K562 (cell line): ENCODE results near the gene TRPC3.

Experiments used
- BRCA1 ChIP-seq, 2 experiments: fragments of 450-650 bp in 1 of 2; sonication (generic) in 1 of 2; formaldehyde crosslinking in 1 of 2; IDR thresholded peaks; 2 replicates each; pipeline versions ENCODE4 v1.5.0 to v1.6.1; 2017 to 2020; ENCODE audit warnings: mild to moderate bottlenecking in 1 of 2, missing genetic modification reagents in 1 of 2
- ELF1 ChIP-seq: fragments of 200-800 bp; sonication (Bioruptor generic); IDR thresholded peaks from 2 replicates; pipeline ENCODE4 v1.6.1; 2016; ENCODE audit warnings: missing genetic modification characterization, missing compliant biosample characterization
- GABPA ChIP-seq: fragments of 200-800 bp; sonication (Bioruptor generic); conservative IDR thresholded peaks from 2 replicates; pipeline ENCODE4 v1.6.1; 2016; ENCODE audit warnings: low read depth, missing genetic modification characterization, missing compliant biosample characterization
- KAT7 ChIP-seq: sonication (generic); formaldehyde crosslinking; IDR thresholded peaks from 2 replicates; pipeline ENCODE4 v1.8.0; 2022; ENCODE audit warnings: missing genetic modification reagents, mild to moderate bottlenecking, borderline replicate concordance
- KLF6 ChIP-seq: fragments of 250-450 bp; sonication (Bioruptor Pico); IDR thresholded peaks from 2 replicates; pipeline ENCODE4 v1.4.0; 2020; ENCODE audit warnings: mild to moderate bottlenecking, moderate library complexity, borderline replicate concordance
- SP1 ChIP-seq: sonication (generic); formaldehyde crosslinking; IDR thresholded peaks from 2 replicates; pipeline ENCODE4 v1.8.1; 2022; ENCODE audit warnings: mild to moderate bottlenecking, missing genetic modification reagents
- TCF7 ChIP-seq: sonication (generic); IDR thresholded peaks from 2 replicates; pipeline ENCODE4 v1.6.1; 2016; ENCODE audit warnings: antibody characterized with exemption, borderline replicate concordance
- ZBTB17 ChIP-seq: fragments of 450-650 bp; formaldehyde crosslinking; IDR thresholded peaks from 2 replicates; pipeline ENCODE4 v1.4.0; 2020; ENCODE audit warnings: mild to moderate bottlenecking
- ZBTB40 ChIP-seq, 2 experiments: fragments of 450-650 bp in 1 of 2; sonication (generic) in 1 of 2; formaldehyde crosslinking in 1 of 2; IDR thresholded peaks; 2 replicates each; pipeline versions ENCODE4 v1.7.1 to v1.9.0; 2016 to 2022; ENCODE audit warnings: inconsistent platforms in 1 of 2, mild to moderate bottlenecking in 1 of 2, missing genetic modification reagents in 1 of 2
- ZBTB7A ChIP-seq: IDR thresholded peaks from 2 replicates; pipeline ENCODE4 v1.6.1; 2011; ENCODE audit warnings: low read depth, mild to moderate bottlenecking, low read length, moderate library complexity, borderline replicate concordance; ENCODE audit not compliant: control insufficient read depth
- ZFP30 ChIP-seq: fragments of 250-450 bp; sonication (Bioruptor Pico); IDR thresholded peaks from 2 replicates; pipeline ENCODE4 v1.8.0; 2022; ENCODE audit warnings: moderate library complexity, mild to moderate bottlenecking, inconsistent platforms, borderline replicate concordance
- ZNF274 ChIP-seq: IDR thresholded peaks from 2 replicates; pipeline ENCODE4 v1.6.1; 2011; ENCODE audit warnings: low read depth, mild to moderate bottlenecking, low read length, moderate library complexity, borderline replicate concordance
- TF ChIP-seq, protein P1 (sequence below), 3 experiments: IDR thresholded peaks in 2 of 3; conservative IDR thresholded peaks in 1 of 3; 2 replicates each; pipeline ENCODE4 v1.5.1; 2011 to 2012; ENCODE audit warnings: low read length in 3 of 3, mild to moderate bottlenecking in 3 of 3, control low read depth in 2 of 3, improper control_type of control experiment in 1 of 3, inconsistent platforms in 1 of 3, low read depth in 1 of 3, mixed read lengths in 1 of 3, moderate library complexity in 1 of 3; ENCODE audit not compliant: insufficient read depth in 2 of 3

- TF ChIP-seq ZBTB17 (CRISPR knock-in tag) (no peak), ZFP30 (no peak), KLF6 (CRISPR knock-in tag) (no peak), TCF7 (peak; percentile 23; the same call in 1 of the 2 replicates), ZNF274 (no peak), KAT7 (no peak), SP1 (CRISPR knock-in tag) (peak; percentile 71), BRCA1 (IDR thresholded peaks at IDR 0.05) (no peak), BRCA1 (CRISPR knock-in tag; IDR thresholded peaks at IDR 0.05) (no peak), ZBTB7A (peak; percentile 60; the same call in 1 of the 2 replicates), ZBTB40 (IDR thresholded peaks at IDR 0.05) (no peak), ZBTB40 (CRISPR knock-in tag; IDR thresholded peaks at IDR 0.05) (no peak), ELF1 (tag) (no peak), GABPA (tag) (no peak)
- TF ChIP-seq, protein P1, sequence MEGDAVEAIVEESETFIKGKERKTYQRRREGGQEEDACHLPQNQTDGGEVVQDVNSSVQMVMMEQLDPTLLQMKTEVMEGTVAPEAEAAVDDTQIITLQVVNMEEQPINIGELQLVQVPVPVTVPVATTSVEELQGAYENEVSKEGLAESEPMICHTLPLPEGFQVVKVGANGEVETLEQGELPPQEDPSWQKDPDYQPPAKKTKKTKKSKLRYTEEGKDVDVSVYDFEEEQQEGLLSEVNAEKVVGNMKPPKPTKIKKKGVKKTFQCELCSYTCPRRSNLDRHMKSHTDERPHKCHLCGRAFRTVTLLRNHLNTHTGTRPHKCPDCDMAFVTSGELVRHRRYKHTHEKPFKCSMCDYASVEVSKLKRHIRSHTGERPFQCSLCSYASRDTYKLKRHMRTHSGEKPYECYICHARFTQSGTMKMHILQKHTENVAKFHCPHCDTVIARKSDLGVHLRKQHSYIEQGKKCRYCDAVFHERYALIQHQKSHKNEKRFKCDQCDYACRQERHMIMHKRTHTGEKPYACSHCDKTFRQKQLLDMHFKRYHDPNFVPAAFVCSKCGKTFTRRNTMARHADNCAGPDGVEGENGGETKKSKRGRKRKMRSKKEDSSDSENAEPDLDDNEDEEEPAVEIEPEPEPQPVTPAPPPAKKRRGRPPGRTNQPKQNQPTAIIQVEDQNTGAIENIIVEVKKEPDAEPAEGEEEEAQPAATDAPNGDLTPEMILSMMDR (IDR thresholded peaks at IDR 0.05 in 2 of 3, conservative IDR thresholded peaks at IDR 0.05 in 1 of 3; ENCODE audit: insufficient read depth in 2 of 3, low read depth in 1 of 3, low read length in 3 of 3) = no peak
Measured at GRCh38 chr4:121869841-121870822, 81.7 kb downstream of the TRPC3 start, which contains the start of gene BBS7.
